ACC112 (cell line): Measurements from ENCODE around the gene BTNL2.
A peak's percentile ranks its signal among the peaks of the same experiment; 100 is the strongest.

ENCODE experiments used
- H2AFZ ChIP-seq: fragments of 200-600 bp; sonication (generic); one replicate; pipeline ENCODE4 v1.6.0; 2017; ENCODE audit warnings: antibody characterized with exemption, low read length; ENCODE audit not compliant: unreplicated experiment
- H3K27ac ChIP-seq: fragments of 200-600 bp; sonication (generic); 2 replicates; pipeline ENCODE4 v1.5.1; 2014; ENCODE audit warnings: low read depth, mild to moderate bottlenecking, antibody characterized with exemption, low read length, moderate library complexity
- H3K27me3 ChIP-seq: fragments of 200-600 bp; sonication (generic); 2 replicates; pipeline ENCODE4 v1.6.1; 2014; ENCODE audit warnings: mild to moderate bottlenecking, antibody characterized with exemption, low read length, moderate library complexity, mixed read lengths; ENCODE audit not compliant: insufficient read depth
- H3K36me3 ChIP-seq: fragments of 200-600 bp; sonication (generic); 2 replicates; pipeline ENCODE4 v1.6.1; 2016; ENCODE audit warnings: mild to moderate bottlenecking, antibody characterized with exemption, low read length, moderate library complexity, mixed read lengths; ENCODE audit not compliant: insufficient read depth
- H3K4me1 ChIP-seq: fragments of 200-600 bp; sonication (generic); one replicate; pipeline ENCODE4 v1.6.1; 2016; ENCODE audit warnings: low read length, mixed read lengths; ENCODE audit not compliant: insufficient read depth, unreplicated experiment, control insufficient read depth
- H3K4me3 ChIP-seq: fragments of 200-600 bp; sonication (generic); 2 replicates; pipeline ENCODE4 v1.5.1; 2014; ENCODE audit warnings: mild to moderate bottlenecking, low read depth, low read length
- H3K79me2 ChIP-seq: fragments of 200-600 bp; sonication (generic); one replicate; pipeline ENCODE4 v1.6.0; 2016; ENCODE audit warnings: low read length; ENCODE audit not compliant: control insufficient read depth, unreplicated experiment, insufficient read depth

BTNL2 gene

GRCh38 chr6:32415521-32416019 is 8.6 kb upstream of the BTNL2 start:
- peaks cover 81% of the 10 kb centered on the region for H3K27me3 ChIP-seq
- H3K4me3 ChIP-seq: peak overlapping the region; percentile 34; the same call in 1 of the 2 replicates

GRCh38 chr6:32413427-32414047 is 6.6 kb upstream of the BTNL2 start:
- Histone ChIP-seq H3K27me3 (peaks cover 70% of the 10 kb centered on the region), H2AFZ (peak overlapping the region; percentile 61), H3K79me2 (no peaks in the 10 kb centered on the region), H3K27ac (no peak overlapping the region), H3K36me3 (no peaks in the 10 kb centered on the region), H3K4me1 (no peaks in the 10 kb centered on the region), H3K4me3 (no peak overlapping the region; the same call in 1 of the 2 replicates)

More at GRCh38 chr6:32415521-32416019, 8.6 kb upstream of the BTNL2 start:
- H3K79me2 ChIP-seq: no peaks in the 10 kb centered on the region
- no peak overlapping the region for H3K27ac ChIP-seq
- H3K36me3 ChIP-seq: no peaks in the 10 kb centered on the region
- no peaks in the 10 kb centered on the region for H3K4me1 ChIP-seq
- H2AFZ ChIP-seq: no peak overlapping the region

- no peak overlapping the region for H2AFZ ChIP-seq
- no peak overlapping the region for H3K27ac ChIP-seq
- H3K27me3 ChIP-seq: peaks cover 72% of the 10 kb centered on the region
- no peaks in the 10 kb centered on the region for H3K36me3 ChIP-seq
- H3K4me3 ChIP-seq: no peak overlapping the region
- no peaks in the 10 kb centered on the region for H3K4me1 ChIP-seq
- H3K79me2 ChIP-seq: no peaks in the 10 kb centered on the region
These were observed 4.8 kb upstream of the BTNL2 start for GRCh38 chr6:32411566-32412327.

- Histone ChIP-seq H3K27me3 (peaks cover 73% of the 10 kb centered on the region), H3K4me3 (no peak overlapping the region), H3K79me2 (no peaks in the 10 kb centered on the region), H3K36me3 (no peaks in the 10 kb centered on the region), H2AFZ (no peak overlapping the region), H3K27ac (no peak overlapping the region), H3K4me1 (no peaks in the 10 kb centered on the region)
These were observed 3.9 kb upstream of the BTNL2 start for GRCh38 chr6:32410906-32411305.

GRCh38 chr6:32406197-32406596 is 784 bp downstream of the BTNL2 start:
- H2AFZ ChIP-seq: no peak overlapping the region
- H3K36me3 ChIP-seq: no peaks in the 10 kb centered on the region
- peaks cover 74% of the 10 kb centered on the region for H3K27me3 ChIP-seq
- H3K4me3 ChIP-seq: no peak overlapping the region
- H3K27ac ChIP-seq: no peak overlapping the region
- H3K4me1 ChIP-seq: no peaks in the 10 kb centered on the region
- no peaks in the 10 kb centered on the region for H3K79me2 ChIP-seq

- Histone ChIP-seq H2AFZ (no peak overlapping the region), H3K36me3 (no peaks in the 10 kb centered on the region), H3K79me2 (no peaks in the 10 kb centered on the region), H3K4me1 (no peaks in the 10 kb centered on the region), H3K4me3 (no peak overlapping the region), H3K27ac (no peak overlapping the region), H3K27me3 (peaks cover 70% of the 10 kb centered on the region)
These were observed 1.3 kb downstream of the BTNL2 start for GRCh38 chr6:32405656-32406055.

GRCh38 chr6:32402812-32403211 is 4.2 kb downstream of the BTNL2 start:
- Histone ChIP-seq H3K4me3 (no peak overlapping the region), H3K36me3 (no peaks in the 10 kb centered on the region), H3K27ac (no peak overlapping the region), H3K4me1 (no peaks in the 10 kb centered on the region), H2AFZ (no peak overlapping the region), H3K79me2 (no peaks in the 10 kb centered on the region), H3K27me3 (peaks cover 70% of the 10 kb centered on the region)

GRCh38 chr6:32401284-32401963 is 5.6 kb downstream of the BTNL2 start:
- Histone ChIP-seq H3K36me3 (no peaks in the 10 kb centered on the region), H3K27ac (no peak overlapping the region), H3K4me3 (no peak overlapping the region), H3K4me1 (no peaks in the 10 kb centered on the region), H3K27me3 (peaks cover 56% of the 10 kb centered on the region), H2AFZ (no peak overlapping the region), H3K79me2 (no peaks in the 10 kb centered on the region)

- Histone ChIP-seq H2AFZ (no peak overlapping the region), H3K27me3 (peaks cover 16% of the 10 kb centered on the region), H3K4me1 (no peaks in the 10 kb centered on the region), H3K4me3 (no peak overlapping the region), H3K27ac (no peak overlapping the region), H3K36me3 (no peaks in the 10 kb centered on the region), H3K79me2 (no peaks in the 10 kb centered on the region)
These were observed 9.6 kb downstream of the BTNL2 start for GRCh38 chr6:32397252-32397920.

GRCh38 chr6:32396028-32396427 is 11.0 kb downstream of the BTNL2 start:
- H2AFZ ChIP-seq: no peak overlapping the region
- H3K4me1 ChIP-seq: no peaks in the 10 kb centered on the region
- H3K27ac ChIP-seq: no peak overlapping the region
- peaks cover 15% of the 10 kb centered on the region; the same call in 1 of the 2 replicates for H3K27me3 ChIP-seq
- H3K79me2 ChIP-seq: no peaks in the 10 kb centered on the region
- no peak overlapping the region for H3K4me3 ChIP-seq
- H3K36me3 ChIP-seq: no peaks in the 10 kb centered on the region
